Suprapubic skin (tissue), 4 donors: ENCODE results near the gene CELSR1. TPM values are rescaled to one million over a fixed set of nuclear protein-coding genes. Genes with fewer than 3 reads are reported as not detected.

Source experiments
- DNase-seq, 2 donors: peaks; one replicate each; pipeline ENCODE4 v3.0.0-alpha.2; 2019; ENCODE audit warnings: low spot score in 2 of 2
- H3K27ac ChIP-seq: fragments of 200-600 bp; sonication (generic); one replicate; pipeline ENCODE4 v1.5.1; 2019
- H3K27me3 ChIP-seq: fragments of 200-600 bp; sonication (generic); one replicate; pipeline ENCODE4 v1.5.1; 2019
- H3K36me3 ChIP-seq: fragments of 200-600 bp; sonication (generic); one replicate; pipeline ENCODE4 v1.5.1; 2019
- H3K4me1 ChIP-seq: fragments of 200-600 bp; sonication (generic); one replicate; pipeline ENCODE4 v1.5.1; 2019
- H3K4me3 ChIP-seq: fragments of 200-600 bp; sonication (generic); one replicate; pipeline ENCODE4 v1.5.1; 2019; ENCODE audit warnings: mild to moderate bottlenecking
- H3K9me3 ChIP-seq: fragments of 200-600 bp; sonication (generic); one replicate; pipeline ENCODE4 v1.5.1; 2019
- EP300 ChIP-seq: sonication (generic); formaldehyde crosslinking; IDR thresholded peaks from one replicate; pipeline ENCODE4 v1.6.1; 2017; ENCODE audit warnings: antibody characterized with exemption
- POLR2A ChIP-seq, 2 donors: fragments of 450-650 bp; IDR thresholded peaks; one replicate each; pipeline ENCODE4 v1.6.1; 2017; ENCODE audit warnings: antibody characterized with exemption in 2 of 2, mild to moderate bottlenecking in 2 of 2, moderate library complexity in 2 of 2
- POLR2AphosphoS5 ChIP-seq, 3 donors: sonication (generic); formaldehyde crosslinking; IDR thresholded peaks; one replicate each; pipeline ENCODE4 v1.6.1; 2017; ENCODE audit warnings: antibody characterized with exemption in 3 of 3
- WGBS: methylation state at CpG from one replicate; pipeline ENCODE4 v1.1.5; 2018; 5-methylcytosine and 5-hydroxymethylcytosine counted together
- total RNA-seq, 4 donors: library from RNA; depleted of rRNA; stranded (reverse); fragments of >200 nt; gene quantifications; one replicate each; pipeline ENCODE4 v1.1.0, GENCODE V29; 2016
- TF ChIP-seq, protein P1 (sequence below), 2 donors: fragments of 200-600 bp in 1 of 2; fragments of 450-650 bp in 1 of 2; sonication (generic) in 1 of 2; IDR thresholded peaks; one replicate each; pipeline ENCODE4 v1.5.1; 2016 to 2019; ENCODE audit warnings: antibody characterized with exemption in 2 of 2, mild to moderate bottlenecking in 1 of 2, moderate library complexity in 1 of 2

CELSR1 gene
- total RNA-seq, 4 donors from 2014 or later, result 75.6 to 102 (median 77.5) TPM

DNA sequence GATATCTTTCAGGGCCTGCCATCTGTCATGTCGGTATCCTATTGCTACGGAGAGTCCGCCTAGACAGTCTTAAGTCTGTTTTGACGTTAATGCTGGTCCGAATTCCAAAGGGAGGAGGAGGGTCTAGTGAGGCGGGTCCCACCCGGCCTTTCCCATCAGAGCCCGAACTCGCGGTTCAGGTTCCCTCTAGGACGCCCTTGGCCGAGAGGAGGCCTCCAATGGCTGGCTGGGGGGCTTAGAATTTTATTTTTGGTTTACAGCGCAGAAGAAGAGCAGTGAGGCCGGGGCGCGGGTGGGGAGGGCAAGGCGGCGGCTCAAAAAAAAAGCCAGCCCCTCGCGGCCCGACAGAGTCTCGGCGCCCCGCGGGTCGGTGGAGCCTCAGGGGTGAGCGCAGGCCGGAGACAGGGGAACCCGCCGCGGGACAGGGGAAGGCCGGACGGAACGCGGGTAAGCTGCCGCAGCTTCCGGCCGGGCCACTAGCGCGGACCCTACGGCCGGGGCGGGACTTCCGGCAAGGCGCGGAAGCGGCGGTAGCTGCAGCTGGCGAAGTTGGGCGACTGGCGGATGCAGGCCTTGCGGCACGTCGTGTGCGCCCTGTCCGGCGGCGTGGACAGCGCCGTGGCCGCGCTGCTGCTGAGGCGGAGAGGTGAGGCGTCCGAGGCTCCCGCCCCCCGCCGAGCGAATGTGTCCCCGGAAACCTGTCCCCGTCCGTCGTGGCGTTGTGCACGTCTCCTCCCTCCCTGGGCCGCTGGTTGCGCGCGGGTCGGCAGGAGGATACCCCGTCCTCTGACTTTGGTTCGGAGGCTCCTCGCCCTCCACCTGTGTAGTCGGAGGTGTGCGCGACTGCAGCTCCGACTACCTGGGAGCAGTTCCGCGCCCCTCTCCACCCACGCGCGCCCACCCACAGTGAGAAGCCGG is 202.0 kb downstream of the CELSR1 start, which contains the start of gene TRMU:
TSS of gene TRMU (plus strand) at position 514 of the 918 bp plus-strand sequence. CDS start at position 565, 51 bp downstream.
- no peaks in the 10 kb centered on the region for H3K9me3 ChIP-seq
- peak within 1 kb of the TSS; percentile 86 for H3K27ac ChIP-seq
- DNase-seq, result peak; percentile 86 to 88
- peaks cover 21% of the 10 kb centered on the region for H3K4me1 ChIP-seq
- H3K27me3 ChIP-seq, result no peaks in the 10 kb centered on the region
- TF ChIP-seq POLR2AphosphoS5 (IDR thresholded peaks at IDR 0.05), result peak in 2 of 3 donors; percentile 78 to 81
- TF ChIP-seq EP300, result no peak
- TF ChIP-seq POLR2A (IDR thresholded peaks at IDR 0.05), result peak in 1 of 2 donors; percentile 51
- H3K4me3 ChIP-seq, result peak within 1 kb of the TSS; percentile 98
- H3K36me3 ChIP-seq, result peaks cover 27% of the 10 kb centered on the region
- 3% methylated on average over 24 of the region's 93 CpGs for WGBS

DNA sequence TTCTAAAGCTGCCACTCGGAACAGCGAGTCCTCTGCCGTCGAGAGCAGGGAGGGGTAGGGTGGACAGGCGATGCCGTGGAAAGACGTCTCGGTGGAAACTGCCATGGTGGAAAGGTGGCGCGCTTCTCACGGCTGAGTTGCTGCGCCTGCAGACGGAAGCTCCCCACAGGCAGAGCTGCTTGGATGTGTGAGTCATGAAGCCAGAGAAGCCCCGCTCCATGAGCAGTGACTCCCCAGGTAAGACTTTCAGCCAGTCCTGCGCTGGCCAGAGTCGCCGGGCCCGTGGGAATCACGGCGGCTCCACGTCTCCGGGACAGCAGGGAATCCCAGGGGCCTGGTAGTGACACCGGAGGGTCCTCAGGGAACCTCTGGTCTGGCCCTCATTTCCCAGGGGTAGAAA is 205.9 kb downstream of the CELSR1 start:
- H3K4me1 ChIP-seq, result peaks cover 9% of the 10 kb centered on the region
- no peak for TF ChIP-seq POLR2AphosphoS5 (IDR thresholded peaks at IDR 0.05)
- H3K4me3 ChIP-seq, result no peak overlapping the region
- DNase-seq, result no peak
- H3K9me3 ChIP-seq, result no peaks in the 10 kb centered on the region
- H3K36me3 ChIP-seq, result no peaks in the 10 kb centered on the region
- no peaks in the 10 kb centered on the region for H3K27me3 ChIP-seq
- 97% methylated on average over 14 of the region's 23 CpGs for WGBS
- no peak overlapping the region for H3K27ac ChIP-seq

DNA sequence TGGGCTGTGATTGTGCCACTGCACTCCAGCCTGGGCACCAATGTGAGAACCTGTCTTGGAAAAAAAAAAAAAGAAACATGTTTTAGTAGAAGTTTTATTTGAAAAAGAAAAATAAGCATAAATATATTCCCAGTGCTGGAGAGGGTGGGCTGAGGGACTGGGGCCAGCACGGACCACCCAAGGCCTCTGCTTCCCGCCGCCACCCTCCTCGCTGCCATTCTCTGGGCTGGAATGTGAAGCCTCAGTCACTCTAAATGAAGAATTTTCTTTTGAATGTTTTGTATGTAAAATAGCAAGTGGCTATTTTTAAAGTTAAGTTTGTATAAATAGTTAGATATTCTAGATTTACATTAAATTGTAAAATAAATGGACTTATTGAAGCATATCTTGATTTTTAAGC is 207.0 kb downstream of the CELSR1 start:
- H3K27ac ChIP-seq, result no peak overlapping the region
- no peaks in the 10 kb centered on the region for H3K9me3 ChIP-seq
- H3K4me3 ChIP-seq, result no peak overlapping the region
- TF ChIP-seq POLR2AphosphoS5 (IDR thresholded peaks at IDR 0.05), result no peak
- no peak for TF ChIP-seq EP300
- TF ChIP-seq POLR2A (IDR thresholded peaks at IDR 0.05), result no peak
- TF ChIP-seq, protein P1, sequence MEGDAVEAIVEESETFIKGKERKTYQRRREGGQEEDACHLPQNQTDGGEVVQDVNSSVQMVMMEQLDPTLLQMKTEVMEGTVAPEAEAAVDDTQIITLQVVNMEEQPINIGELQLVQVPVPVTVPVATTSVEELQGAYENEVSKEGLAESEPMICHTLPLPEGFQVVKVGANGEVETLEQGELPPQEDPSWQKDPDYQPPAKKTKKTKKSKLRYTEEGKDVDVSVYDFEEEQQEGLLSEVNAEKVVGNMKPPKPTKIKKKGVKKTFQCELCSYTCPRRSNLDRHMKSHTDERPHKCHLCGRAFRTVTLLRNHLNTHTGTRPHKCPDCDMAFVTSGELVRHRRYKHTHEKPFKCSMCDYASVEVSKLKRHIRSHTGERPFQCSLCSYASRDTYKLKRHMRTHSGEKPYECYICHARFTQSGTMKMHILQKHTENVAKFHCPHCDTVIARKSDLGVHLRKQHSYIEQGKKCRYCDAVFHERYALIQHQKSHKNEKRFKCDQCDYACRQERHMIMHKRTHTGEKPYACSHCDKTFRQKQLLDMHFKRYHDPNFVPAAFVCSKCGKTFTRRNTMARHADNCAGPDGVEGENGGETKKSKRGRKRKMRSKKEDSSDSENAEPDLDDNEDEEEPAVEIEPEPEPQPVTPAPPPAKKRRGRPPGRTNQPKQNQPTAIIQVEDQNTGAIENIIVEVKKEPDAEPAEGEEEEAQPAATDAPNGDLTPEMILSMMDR (IDR thresholded peaks at IDR 0.05), result no peak
- no peaks in the 10 kb centered on the region for H3K36me3 ChIP-seq
- no peak for DNase-seq
- no peaks in the 10 kb centered on the region for H3K27me3 ChIP-seq
- WGBS, result 86% methylated on average over 4 of the region's 4 CpGs
- H3K4me1 ChIP-seq, result peaks cover 6% of the 10 kb centered on the region

DNA sequence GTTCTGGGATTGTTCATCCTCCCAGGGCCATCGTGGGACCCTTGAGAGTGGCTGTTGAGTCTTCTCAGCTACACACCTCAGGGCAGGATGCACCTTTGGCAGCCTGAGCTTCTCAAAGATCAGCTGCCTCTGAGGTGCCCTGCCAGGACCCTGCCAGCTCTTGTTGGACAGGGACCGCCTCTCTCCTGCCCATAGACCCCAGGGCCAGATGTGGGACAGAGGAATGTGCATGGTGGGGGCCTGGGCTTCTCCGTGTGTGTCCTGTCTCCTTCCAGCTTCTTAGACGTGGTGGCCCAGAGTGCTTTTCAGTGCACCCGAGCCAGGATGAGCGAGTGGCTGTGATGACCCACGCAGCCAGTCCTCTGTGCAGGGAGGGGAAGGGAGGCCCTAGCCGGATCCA is 207.8 kb downstream of the CELSR1 start:
- H3K9me3 ChIP-seq, result no peaks in the 10 kb centered on the region
- no peak overlapping the region for H3K27ac ChIP-seq

DNA sequence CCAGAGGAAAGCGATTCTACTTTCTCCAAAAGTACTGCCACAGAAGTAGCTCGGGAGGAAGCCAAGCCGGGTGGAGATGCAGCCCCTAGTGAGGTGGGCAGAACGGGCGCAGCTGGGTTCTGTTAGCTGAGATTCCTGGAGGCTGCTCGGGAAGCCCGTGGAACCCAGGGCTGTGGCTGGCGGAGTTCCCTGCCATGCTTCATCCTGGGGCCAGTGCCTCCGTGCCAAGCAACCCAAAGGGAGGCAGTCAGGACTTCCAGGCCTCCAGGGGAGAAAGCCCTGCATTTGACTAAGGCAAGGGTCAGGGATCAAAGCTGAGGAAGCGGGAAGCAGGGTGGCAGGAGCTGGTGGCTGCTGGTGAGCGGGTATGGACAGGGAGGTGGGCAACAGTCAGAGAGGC is 208.6 kb downstream of the CELSR1 start:
- WGBS, result 96% methylated on average over 11 of the region's 11 CpGs
- no peaks in the 10 kb centered on the region for H3K9me3 ChIP-seq
- DNase-seq, result no peak
- no peak overlapping the region for H3K27ac ChIP-seq
- H3K4me1 ChIP-seq, result no peaks in the 10 kb centered on the region
- H3K27me3 ChIP-seq, result no peaks in the 10 kb centered on the region
- TF ChIP-seq, protein P1 (IDR thresholded peaks at IDR 0.05), result no peak
- TF ChIP-seq EP300 (no peak), POLR2AphosphoS5 (IDR thresholded peaks at IDR 0.05) (no peak)
- no peak overlapping the region for H3K4me3 ChIP-seq
- H3K36me3 ChIP-seq, result no peaks in the 10 kb centered on the region

More for the DNA sequence above, 207.8 kb downstream of the CELSR1 start:
- H3K4me1 ChIP-seq, result peaks cover under 1% of the 10 kb centered on the region
- H3K4me3 ChIP-seq, result no peak overlapping the region
- no peak for DNase-seq
- no peaks in the 10 kb centered on the region for H3K36me3 ChIP-seq
- TF ChIP-seq, protein P1 (IDR thresholded peaks at IDR 0.05), result no peak
- TF ChIP-seq EP300, result no peak
- no peak for TF ChIP-seq POLR2AphosphoS5 (IDR thresholded peaks at IDR 0.05)
- WGBS, result 94% methylated on average over 5 of the region's 8 CpGs
- H3K27me3 ChIP-seq, result no peaks in the 10 kb centered on the region

DNA sequence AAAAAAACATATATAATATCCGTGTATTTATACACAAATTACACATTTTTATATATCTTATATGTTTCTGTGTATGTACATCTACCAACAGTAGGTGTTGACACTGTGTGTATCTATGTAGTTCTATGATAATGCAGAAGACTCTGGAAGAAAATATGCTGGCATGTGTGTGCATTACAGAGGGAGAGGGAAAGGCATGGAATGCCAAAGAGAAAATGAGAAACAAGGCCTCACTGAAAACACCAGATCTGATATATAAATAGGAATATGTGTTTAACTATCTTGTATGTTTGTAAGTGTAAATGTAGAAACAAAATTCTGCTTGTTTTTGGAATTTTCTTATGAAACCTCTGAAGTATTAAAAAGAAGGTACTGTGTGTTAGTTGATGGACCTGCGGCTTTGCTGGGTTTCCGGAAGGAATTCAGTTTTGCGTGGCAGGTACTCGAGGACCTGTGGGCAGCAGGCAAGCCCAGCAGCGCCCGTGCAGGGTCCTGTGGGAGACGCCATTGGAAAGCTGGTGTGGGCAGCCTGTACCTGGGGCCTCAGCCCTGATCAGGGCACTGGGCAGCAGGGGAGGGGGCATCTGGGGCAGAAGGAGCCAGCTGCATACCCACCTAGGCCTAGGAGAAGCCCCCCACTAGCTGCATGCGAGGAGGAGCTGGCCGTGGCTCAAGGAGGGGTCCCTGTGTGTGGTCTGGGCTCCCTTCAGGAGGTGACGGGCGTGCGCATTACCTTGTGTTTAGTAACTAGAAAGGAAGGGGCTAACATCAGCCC is 209.5 kb downstream of the CELSR1 start:
- DNase-seq, result no peak
- Histone ChIP-seq H3K9me3 (no peaks in the 10 kb centered on the region), H3K4me3 (no peak overlapping the region), H3K4me1 (no peaks in the 10 kb centered on the region), H3K27ac (no peak overlapping the region), H3K27me3 (no peaks in the 10 kb centered on the region), H3K36me3 (no peaks in the 10 kb centered on the region)
- WGBS, result 93% methylated on average over 11 of the region's 13 CpGs
- TF ChIP-seq POLR2A (IDR thresholded peaks at IDR 0.05), result no peak
